Pulmonary artery endothelial cell (primary cell): Measurements from ENCODE around the gene CGB7. TPM values are rescaled to one million over a fixed set of nuclear protein-coding genes. Genes with fewer than 3 reads are reported as not detected.
A peak's percentile ranks its signal among the peaks of the same experiment; 100 is the strongest.
"Not testable (repeated sequence)": the region's sequence is repeated elsewhere in the genome, so short reads cannot be mapped to it uniquely, and the experiment has no call there.

ENCODE experiments used
- DNase-seq: peaks from one replicate; pipeline ENCODE4 v3.0.0-alpha.2; 2011; ENCODE audit warnings: low read depth, low spot score
- total RNA-seq: library from RNA; depleted of rRNA; stranded (reverse); fragments of >200 nt; gene quantifications from 2 replicates; pipeline ENCODE4 v1.2.3, GENCODE V29; 2014

Gene CGB7
- total RNA-seq, 1 donor from 2014 or later: 0.33 TPM

DNA sequence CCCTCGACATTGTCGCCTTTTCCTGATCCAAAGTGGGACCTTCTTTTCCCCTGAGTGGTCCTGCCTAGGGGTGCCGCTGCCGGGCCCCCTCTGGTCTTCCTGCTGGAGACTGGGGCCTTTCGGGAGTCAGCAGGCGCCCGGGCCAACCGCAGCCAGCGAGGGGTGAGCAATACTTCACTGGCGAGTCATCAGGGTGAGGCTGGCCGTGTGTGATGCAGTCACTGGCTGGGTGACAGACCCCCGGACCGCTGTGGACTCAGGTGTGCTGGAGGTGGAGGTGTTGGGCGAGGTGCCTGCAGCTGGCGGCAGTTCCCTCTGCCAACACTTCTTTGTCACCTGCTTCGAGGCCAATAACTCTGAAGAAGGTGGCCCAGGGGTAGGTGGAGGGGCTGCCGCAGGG, 15.4 kb downstream of the CGB7 start:
- no peak for DNase-seq

DNA sequence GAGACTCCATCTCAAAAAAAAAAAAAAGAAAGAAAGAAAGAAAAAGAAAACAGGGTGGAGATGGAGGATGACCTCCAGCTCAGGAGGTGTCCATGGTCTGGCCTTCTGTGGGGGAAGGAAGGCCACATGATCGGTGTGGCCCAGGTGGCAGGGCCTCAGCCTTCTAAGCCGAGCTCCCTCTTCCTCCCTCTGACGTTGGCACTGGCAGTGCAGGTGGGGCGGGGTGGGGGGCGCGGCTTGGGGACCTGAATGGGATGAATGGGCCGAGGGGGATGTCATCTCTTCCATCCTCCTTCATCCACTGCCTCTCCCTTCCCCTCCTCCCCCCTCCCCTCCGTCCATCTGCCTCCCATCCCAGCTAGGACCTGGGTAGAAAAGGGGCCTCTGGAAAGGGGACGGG, 17.8 kb downstream of the CGB7 start:
- DNase-seq: not testable (repeated sequence)

DNA sequence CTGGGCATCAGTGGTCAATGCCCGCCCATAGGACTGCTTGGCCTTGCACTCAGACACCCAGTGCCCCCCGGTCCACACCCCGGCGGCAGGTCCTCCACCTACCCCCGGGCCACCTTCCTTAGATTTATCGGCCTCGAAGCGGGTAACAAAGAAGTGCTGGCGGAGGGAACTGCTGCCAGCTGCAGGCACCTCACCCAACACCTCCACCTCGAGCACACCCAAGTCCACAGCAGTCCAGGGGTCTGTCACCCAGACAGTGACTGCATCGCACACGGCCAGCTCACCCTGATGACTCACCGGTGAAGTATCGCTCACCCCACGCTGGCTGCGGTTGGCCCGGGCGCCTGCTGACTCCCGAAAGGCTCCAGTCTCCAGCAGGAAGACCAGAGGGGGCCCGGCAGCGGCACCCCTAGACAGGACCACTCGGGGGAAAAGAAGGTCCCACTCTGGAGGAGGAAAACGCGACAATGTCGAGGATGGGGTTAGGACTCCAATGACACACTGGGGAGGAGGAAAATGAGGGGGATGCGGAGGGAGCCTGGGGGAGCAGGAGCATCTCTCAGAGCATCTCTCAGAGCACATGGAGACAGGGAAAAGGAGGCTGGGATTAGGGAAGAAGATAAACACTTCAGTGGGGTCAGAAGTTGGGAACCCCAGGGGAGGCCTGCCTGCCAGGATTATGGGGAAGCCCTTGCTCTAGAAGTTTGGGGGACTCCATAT, 18.8 kb downstream of the CGB7 start:
- not testable (repeated sequence) for DNase-seq

DNA sequence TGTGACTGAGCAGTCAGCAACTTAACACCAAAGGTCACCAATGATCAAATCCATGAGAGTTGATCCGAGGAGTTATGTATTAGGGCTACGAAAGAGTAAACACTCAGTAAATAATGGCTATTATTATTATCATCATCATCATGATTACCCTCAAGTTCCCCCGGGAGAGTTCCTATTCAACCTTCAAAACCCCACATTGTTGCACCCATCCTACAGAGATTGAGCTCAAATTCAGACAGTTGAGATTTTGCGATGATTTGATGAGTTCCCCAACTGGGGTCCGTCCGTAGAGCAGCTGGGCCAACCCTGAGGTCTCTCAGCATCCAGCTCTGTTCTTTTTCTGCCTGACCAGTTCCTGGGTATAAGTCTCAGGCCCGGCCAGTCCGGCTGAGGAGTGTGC, 19.4 kb downstream of the CGB7 start:
- DNase-seq: not testable (repeated sequence)

DNA sequence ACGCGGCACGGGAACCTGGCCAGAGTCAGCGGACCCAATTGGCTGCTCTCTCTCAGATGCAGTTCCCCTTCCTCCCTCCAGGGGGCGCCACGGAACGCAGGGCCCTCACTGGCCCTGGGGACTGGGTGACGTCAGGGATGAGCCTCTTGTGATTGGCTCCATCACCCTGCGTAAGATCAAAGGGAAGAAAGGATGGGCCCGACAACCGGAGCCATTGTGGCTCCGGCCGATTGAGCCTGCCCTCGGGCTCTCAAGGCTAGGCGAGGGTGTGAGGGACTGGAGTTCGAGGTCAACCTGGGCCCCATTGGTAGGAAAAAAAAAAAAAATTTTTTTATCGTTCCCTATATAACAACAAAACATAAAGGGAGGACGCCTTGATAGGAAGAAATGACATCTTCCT, 20.7 kb downstream of the CGB7 start, which contains the start of gene CGB1:
TSS of gene CGB1 (minus strand) at position 81 of the 400 bp plus-strand sequence. CDS start 184 bp downstream, outside the sequence.
- not testable (repeated sequence) for DNase-seq

DNA sequence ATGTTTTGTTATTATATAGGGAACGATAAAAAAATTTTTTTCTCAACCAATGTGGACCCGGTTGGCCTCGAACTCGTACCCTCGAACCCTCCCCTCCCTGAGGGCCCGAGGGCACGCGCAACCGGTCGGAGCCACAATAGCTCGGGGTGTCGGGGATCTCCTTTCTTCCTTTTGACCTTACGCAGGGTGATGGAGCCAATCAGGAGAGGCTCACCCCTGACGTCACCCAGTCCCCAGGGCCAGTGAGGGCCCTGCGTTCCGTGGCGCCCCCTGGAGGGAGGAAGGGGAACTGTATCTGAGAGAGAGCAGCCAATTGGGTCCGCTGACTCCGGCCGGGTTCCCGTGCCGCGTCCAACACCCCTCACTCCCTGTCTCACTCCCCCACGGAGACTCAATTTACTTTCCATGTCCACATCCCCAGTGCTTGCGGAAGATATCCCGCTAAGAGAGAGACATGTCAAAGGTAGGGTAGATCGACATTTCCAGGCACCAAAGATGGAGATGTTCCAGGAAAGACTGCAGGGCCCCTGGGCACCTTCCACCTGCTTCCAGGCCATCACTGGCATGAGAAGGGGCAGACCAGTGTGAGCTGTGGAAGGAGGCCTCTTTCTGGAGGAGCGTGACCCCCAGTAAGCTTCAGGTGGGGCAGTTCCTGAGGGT, 25.8 kb downstream of the CGB7 start, which contains the start of gene CGB2:
TSS of gene CGB2 (plus strand) at position 249 of the 660 bp plus-strand sequence. CDS start at position 455, 206 bp downstream.
- not testable (repeated sequence) for DNase-seq

DNA sequence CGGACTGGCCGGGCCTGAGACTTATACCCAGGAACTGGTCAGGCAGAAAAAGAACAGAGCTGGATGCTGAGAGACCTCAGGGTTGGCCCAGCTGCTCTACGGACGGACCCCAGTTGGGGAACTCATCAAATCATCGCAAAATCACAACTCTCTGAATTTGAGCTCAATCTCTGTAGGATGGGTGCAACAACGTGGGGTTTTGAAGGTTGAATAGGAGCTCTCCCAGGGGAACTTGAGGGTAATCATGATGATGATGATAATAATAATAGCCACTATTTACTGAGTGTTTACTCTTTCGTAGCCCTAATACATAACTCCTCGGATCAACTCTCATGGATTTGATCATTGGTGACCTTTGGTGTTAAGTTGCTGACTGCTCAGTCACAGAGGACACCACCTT, 27.2 kb downstream of the CGB7 start:
- not testable (repeated sequence) for DNase-seq

DNA sequence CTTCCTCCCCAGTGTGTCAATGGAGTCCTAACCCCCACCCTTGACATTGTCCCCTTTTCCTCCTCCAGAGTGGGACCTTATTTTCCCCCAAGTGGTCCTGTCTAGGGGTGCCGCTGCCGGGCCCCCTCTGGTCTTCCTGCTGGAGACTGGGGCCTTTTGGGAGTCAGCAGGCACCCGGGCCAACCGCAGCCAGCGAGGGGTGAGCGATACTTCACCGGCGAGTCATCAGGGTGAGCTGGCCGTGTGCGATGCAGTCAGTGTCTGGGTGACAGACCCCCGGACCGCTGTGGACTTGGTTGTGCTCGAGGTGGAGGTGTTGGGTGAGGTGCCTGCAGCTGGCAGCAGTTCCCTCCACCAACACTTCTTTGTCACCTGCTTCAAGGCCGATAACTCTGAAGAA, 27.8 kb downstream of the CGB7 start:
- not testable (repeated sequence) for DNase-seq

DNA sequence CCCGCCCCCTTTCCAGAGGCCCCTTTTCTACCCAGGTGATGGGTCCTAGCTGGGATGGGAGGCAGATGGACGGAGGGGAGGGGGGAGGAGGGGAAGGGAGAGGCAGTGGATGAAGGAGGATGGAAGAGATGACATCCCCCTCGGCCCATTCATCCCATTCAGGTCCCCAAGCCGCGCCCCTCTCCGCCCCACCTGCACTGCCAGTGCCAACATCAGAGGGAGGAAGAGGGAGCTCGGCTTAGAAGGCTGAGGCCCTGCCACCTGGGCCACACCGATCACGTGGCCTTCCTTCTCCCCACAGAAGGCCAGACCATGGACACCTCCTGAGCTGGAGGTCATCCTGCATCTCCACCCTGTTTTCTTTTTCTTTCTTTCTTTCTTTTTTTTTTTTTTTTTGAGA, 28.9 kb downstream of the CGB7 start:
- not testable (repeated sequence) for DNase-seq

DNA sequence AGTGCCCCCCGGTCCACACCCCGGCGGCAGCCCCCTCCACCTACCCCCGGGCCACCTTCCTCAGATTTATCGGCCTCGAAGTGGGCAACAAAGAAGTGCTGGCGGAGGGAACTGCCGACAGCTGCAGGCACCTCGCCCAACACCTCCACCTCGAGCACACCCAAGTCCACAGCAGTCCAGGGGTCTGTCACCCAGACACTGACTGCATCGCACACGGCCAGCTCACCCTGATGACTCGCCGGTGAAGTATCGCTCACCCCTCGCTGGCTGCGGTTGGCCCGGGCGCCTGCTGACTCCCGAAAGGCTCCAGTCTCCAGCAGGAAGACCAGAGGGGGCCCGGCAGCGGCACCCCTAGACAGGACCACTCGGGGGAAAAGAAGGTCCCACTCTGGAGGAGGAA, 31.9 kb downstream of the CGB7 start:
- DNase-seq: not testable (repeated sequence)

DNA sequence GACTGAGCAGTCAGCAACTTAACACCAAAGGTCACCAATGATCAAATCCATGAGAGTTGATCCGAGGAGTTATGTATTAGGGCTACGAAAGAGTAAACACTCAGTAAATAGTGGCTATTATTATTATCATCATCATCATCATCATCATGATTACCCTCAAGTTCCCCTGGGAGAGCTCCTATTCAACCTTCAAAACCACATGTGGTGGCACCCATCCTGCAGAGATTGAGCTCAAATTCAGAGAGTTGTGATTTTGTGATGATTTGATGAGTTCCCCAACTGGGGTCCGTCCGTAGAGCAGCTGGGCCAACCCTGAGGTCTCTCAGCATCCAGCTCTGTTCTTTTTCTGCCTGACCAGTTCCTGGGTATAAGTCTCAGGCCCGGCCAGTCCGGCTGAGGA, 32.5 kb downstream of the CGB7 start:
- DNase-seq: not testable (repeated sequence)

DNA sequence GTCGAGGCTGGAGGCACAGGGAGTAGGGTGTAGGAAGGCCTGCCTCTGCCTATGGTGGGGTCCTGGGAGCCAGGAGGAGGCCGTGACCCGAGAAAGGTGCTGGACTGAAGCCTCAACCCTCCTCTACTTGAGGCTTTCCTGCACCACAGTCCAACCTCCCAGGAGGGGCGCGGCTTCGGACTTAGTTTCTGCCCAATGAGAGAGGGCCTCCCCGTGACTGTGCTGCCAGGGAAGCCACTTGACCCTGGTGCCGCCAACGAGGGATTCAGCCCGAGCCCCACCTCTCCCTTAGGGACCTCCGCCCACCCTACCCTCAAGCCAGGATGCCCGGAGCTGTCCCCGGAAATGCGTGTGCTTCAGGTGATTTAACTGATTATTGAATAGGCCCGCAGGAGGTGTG, 33.3 kb downstream of the CGB7 start, which contains the start of gene CGB3:
TSS of gene CGB3 (minus strand) at position 101 of the 400 bp plus-strand sequence. CDS start 362 bp downstream, outside the sequence.
- not testable (repeated sequence) for DNase-seq

DNA sequence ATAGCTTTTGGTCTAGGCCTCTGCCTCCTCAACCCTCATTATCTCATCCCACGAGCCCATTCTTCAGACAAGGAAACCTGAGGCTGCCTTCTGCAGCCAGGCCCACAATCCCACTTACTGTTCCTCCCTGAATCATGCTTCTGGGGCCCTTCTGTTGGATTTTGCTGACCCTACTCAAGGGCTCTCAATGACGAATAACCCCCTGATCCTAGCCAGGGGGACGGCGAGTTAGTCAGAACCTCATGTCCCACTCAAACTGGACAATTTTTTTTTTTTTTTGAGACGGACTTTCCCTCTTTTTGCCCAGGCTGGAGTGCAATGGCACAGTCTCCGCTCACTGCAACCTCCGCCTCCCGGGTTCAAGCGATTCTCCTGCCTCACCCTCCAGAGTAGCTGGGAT, 35.4 kb downstream of the CGB7 start:
- DNase-seq: no peak

DNA sequence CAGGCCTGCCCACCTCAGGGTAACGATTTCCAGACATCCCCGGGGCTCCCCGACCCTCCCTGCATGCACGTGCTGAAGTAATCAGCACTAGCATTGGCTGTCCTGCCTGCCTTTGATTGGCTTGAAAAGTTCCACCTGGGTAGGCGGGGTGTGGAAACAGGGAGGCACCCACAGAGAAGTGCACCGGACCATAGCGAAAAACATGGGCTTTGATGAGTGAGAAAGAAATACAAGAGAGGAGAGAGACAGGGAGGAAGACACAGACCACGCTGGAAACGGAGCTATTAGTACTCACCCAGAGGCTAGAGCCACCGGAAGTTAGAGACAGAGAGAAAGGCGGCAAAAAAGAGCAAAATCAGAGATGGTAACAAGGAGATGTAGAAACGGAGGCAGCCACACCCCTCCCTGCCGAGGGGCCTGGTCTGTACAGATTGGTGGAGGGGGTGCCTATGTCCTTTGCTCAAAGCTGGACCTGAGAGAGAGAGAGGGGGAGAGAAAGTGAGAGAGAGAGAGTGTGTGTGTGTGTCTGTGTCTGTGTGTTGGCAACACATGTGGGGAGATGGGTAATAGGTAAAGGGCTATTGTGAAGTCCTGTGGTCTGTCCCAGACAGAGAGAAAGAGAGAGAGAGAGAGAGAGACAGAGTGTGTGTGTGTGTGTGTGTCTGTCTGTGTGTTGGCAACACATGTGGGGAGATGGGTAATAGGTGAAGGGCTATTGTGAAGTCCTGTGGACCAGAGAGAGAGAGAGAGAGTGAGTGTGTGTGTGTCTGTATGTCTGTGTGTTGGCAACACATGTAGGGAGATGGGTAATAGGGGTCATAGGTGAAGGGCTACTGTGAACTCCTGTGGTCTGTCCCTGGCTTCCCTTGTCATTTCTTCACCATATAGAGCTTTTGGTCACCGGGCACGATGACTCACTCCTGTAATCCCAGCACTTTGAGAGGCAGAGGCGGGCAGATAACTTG, 36.3 kb downstream of the CGB7 start:
- no peak for DNase-seq

DNA sequence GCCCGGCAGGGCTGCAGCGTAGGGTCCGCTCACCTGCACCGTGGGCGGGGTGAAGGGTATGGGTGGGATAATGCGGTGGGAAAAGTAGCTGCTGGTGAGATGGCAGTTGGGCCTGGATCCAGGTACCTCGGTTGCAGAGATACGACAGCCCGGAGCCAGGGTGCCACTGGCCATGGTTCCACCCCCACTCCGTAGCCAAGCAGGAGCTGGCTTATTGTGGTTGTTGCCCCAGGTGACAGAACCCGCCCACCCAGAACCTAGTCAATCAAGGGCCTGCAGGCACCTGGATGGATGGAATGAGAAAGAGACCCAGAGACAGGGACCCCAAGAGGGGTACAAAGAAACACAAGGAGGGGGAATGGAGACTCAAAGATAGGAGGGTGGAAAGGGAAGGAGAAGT, 37.2 kb downstream of the CGB7 start:
- DNase-seq: no peak

DNA sequence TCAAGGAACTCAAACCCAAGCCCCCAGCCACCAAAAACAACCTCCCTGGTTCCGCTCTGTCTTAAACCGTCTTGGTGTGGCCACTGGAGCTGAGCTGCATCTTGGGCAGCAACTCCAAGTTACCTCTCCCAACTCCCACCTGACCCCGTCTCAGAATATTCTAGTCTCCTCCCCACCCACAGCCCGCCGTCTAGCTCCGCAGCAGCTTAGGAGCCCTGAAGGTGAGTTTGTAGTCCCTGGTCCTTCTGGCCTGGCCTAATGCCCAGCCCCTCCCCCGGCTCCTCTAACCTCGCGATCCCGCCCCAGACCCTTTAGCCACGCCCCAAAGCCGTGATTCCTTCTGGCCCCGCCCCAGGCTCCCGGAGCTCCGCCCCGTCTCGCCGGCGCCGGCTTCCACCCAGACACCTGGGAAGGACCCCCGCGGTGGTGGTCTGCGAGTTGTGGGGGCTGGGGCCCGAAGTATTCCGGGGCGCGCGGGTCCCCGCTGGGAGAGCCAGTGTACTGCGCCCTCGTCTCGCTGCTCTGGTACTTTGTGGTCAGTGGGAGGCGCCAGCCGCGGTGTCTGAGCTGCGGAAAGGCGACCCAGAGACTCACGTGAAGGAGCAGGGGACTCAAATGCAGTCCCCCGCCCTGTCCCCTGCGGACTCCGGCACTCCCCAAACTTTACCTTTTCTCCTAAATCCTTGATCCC, 38.2 kb downstream of the CGB7 start:
- no peak for DNase-seq

DNA sequence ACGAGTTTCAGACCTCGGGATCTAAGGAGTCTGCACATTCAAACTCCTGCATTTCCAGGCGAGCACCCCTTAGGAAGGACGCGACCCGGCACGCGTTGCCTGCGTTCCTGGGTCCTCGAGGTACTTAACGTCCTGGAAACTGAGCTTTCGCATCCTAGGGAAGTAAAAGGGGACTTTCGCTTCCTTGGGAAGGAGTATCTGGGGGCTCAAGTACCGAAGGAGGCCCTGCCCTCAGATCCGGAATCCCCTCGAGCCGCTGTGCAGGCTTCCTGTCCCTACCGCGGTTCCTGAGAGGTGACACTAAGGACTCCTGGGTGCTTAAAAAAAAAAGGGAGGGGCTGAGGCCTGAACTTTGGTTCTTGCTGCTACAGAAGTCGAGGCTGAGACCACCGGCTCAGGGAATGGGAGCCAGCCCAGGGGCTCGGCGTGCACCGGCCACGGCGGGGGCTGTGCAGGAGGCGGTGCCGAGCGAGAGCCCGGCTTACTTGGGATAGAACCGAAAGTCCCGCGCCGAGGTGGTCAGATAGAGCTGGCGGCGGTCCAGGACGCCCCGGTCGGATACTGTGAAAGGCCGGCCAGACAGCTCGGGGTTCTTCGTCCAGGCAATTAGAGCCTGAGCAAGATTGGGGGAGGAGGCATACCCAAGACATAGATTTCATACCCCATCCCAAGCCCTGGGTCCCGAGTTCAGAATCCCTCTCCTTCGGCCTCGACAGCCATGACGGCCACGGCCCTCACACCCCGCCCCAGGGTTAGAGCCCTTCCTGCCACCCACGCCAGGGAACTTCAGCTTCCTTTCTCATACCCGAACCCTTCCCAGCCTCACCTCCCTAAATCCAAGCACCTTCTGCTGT, 38.9 kb downstream of the CGB7 start:
- not testable (repeated sequence) for DNase-seq

DNA sequence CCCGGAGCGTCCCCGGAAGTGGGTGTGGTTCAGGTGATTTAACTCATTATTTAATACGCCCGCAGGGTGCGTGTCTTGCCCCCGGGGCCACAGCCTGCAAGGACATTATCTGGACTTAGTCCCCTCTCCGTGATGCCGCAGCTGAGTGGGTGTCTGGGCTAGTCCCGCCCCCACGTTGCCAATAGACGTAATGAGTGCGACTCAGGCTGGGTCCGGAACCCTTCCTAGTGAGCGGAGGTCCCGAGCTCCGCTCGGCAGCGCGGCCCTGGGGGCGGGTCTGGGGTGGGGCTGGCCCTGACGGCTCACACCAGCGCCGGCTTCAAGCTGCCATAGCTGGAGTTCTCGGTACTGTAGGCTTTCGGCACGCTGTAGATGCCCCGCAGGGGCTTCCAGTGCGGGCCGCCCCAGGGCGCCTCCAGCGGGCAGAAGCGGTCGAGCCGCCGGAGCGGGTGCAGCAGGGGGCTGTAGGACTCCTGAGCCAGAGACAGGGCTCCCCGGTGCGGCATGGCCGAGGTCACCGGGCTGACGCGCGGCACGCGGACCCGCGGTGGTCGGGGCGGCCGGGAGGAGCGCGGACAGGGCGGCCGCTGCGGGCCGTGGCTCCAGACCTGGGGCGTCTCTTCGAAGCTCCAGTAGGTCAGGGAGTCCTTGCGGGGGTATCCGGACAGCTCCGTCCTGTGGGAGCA, 39.7 kb downstream of the CGB7 start:
- DNase-seq: peak; percentile 29

DNA sequence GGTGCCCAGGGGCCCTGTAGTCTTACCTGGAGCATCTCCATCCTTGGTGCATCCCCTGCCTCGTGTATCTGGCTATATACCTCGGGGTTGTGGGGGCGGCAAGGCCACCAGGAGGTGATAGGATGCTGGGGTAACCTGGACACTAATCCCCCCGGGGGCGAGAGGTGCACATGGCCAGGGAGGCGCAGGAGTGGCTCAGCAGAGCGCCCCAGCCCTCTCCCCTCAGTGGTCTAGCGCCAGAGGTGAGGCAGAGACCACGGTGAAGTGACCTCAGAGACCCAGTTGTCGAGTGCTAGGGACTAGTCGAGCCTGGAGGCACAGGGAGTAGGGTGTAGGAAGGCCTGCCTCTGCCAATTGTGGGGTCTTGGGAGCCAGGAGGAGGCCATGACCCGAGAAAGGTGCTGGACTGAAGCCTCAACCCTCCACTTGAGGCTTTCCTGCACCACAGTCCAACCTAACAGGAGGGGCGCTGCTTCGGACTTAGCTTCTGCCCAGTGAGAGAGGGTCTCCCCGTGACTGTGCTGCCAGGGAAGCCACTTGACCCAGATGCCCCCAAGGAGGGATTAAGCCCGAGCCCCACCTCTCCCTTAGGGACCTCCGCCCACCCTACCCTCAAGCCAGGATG, 40.4 kb downstream of the CGB7 start, which contains the start of gene LHB:
TSS of gene LHB (minus strand) at position 51 of the 625 bp plus-strand sequence. CDS start at position 41, 10 bp downstream.
- DNase-seq: no peak
